GM12872 (cell line): ENCODE measurements around the gene TBC1D7.

Experiments used
- CTCF ChIP-seq: IDR thresholded peaks from 3 replicates; pipeline ENCODE4 v1.5.1; 2011; ENCODE audit warnings: low read depth, mild to moderate bottlenecking, low read length, moderate library complexity; ENCODE audit not compliant: insufficient read depth

TBC1D7 gene

GRCh38 chr6:13355043-13355945 lies 27.0 kb upstream of the TBC1D7 start:
- no peak for TF ChIP-seq CTCF

GRCh38 chr6:13354331-13355042 lies 26.1 kb upstream of the TBC1D7 start:
- no peak for TF ChIP-seq CTCF

- TF ChIP-seq CTCF: no peak
Observed at GRCh38 chr6:13352165-13352564, 23.8 kb upstream of the TBC1D7 start.

- TF ChIP-seq CTCF: no peak
Observed at GRCh38 chr6:13351271-13351670, 22.9 kb upstream of the TBC1D7 start.

GRCh38 chr6:13349811-13350506 lies 21.6 kb upstream of the TBC1D7 start:
- no peak for TF ChIP-seq CTCF

GRCh38 chr6:13348334-13349113 lies 20.2 kb upstream of the TBC1D7 start:
- no peak for TF ChIP-seq CTCF
